Measurements from ENCODE around the gene ANKRD45.
"Not testable (repeated sequence)": the region's sequence is repeated elsewhere in the genome, so short reads cannot be mapped to it uniquely, and the experiment has no call there.

ANKRD45 gene

DNA sequence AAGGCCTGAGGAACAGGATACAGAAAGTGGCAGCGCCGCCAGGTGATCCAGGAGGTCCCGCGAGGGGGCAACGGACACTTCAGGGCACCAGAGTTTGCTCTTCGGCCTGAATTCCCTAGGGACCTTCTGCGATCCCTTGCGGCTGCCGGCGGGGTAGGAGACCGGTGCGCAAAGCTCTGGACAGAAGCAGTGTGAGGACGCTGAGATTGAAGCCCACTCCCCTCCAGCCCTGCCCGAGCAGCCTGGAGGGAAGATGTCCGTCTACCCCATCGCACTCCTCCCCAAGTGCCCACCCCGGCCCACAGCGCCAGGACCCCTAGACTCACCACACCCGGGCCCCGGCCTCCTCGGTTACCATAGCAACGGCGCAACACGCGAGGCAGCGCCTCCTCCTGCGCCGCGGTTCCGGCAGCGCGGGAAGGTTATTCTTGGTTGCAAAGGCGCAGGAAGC, at the start of gene ANKRD45:
Gene ANKRD45, minus strand, starts transcription at position 361 of the 451 bp plus-strand sequence. CDS start 10,433 bp downstream, outside the sequence.
- peak; percentile 23 for DNase-seq (ENCODE audit: low read depth)

- DNase-seq (ENCODE audit: low read depth), result no peak
Measured at GRCh38 chr1:173717238-173717637, 47.6 kb upstream of the ANKRD45 start.

DNA sequence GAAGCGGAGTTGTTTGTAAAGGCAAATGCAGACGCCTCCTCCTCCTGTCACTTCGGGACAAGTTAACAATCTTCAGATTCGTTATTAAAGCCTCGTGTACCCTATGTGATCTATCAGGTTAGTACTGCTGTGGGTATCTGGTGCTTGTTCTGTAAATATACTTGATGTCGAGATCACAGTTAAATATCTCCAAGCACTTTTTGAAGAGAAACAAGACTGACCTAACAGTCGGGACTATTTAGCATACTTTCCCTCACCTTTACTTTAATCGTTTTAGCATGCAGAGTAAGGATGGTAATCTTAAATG, 45.8 kb upstream of the ANKRD45 start:
- DNase-seq (ENCODE audit: low read depth), result no peak

GRCh38 chr1:173714759-173715537, 45.3 kb upstream of the ANKRD45 start, which contains the start of gene KLHL20:
Gene KLHL20, plus strand, starts transcription at chr1:173714981. Its CDS starts 1,063 bp downstream, at chr1:173716044.
- DNase-seq (ENCODE audit: low read depth), result peak; percentile 91

GRCh38 chr1:173714441-173714758, 44.7 kb upstream of the ANKRD45 start:
- DNase-seq (ENCODE audit: low read depth), result no peak

DNA sequence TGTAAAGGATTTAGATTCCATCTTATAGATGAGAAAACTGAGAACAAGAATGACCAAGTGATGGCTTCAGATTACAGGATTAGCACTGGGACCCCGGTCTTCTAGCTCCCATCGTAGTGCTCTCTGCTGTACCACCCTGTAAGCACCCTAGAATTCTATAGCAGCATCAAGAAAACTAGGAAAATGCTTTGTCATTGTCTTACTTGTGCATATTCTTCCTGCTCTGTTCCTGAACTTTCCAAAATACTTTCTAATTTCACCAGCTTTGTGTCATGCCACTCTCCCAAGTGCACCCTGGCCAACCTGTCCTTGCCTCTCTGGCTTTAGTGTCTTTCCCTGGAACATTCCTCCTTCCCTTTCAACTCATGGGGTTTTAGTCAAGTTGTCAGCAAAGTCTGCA, 39.1 kb upstream of the ANKRD45 start:
- no peak for DNase-seq (ENCODE audit: low read depth)

GRCh38 chr1:173705117-173705516, 35.5 kb upstream of the ANKRD45 start:
- no peak for DNase-seq (ENCODE audit: low read depth)

GRCh38 chr1:173702736-173703135, 33.1 kb upstream of the ANKRD45 start:
- no peak for DNase-seq (ENCODE audit: low read depth)

GRCh38 chr1:173701299-173701698, 31.6 kb upstream of the ANKRD45 start:
- not testable (repeated sequence) for DNase-seq (ENCODE audit: low read depth)

DNA sequence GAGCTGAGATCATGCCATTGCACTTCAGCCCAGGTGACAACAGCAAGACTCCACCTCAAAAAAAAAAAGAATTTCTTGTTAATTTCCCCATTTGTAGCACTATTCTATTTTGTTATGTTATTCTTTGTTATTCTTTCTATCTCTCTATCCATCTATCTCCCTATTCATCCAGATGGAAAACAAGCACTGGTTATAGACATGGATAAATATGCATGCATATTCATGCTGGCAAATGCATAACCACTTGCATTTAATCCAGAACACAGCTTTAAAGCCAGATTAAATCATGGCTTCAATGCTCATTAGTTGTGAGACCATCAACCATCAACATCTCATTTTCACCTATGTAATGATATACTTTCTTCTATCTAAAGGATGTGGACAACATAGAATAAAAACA, 23.6 kb upstream of the ANKRD45 start:
- DNase-seq (ENCODE audit: low read depth), result no peak

- DNase-seq (ENCODE audit: low read depth), result no peak
Measured at GRCh38 chr1:173688300-173688699, 18.6 kb upstream of the ANKRD45 start.

DNA sequence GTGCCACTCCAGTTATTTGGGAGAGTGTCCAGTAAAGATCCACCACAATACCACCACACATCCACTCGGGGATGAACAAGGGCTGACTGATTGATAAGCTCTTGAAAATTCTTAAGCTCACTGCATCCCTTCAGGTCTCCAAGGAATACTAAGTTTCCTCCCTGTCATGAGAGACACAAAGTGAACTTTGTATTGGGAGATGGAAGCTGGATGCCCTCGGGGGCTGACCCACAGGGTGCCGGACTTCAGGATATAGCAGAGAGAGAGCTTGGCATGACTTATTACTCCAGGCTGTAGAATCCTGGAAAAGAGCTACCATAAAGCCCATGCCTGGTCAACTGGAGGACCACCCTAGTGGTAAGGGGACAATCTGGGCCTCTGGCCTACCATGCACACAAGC, 15.5 kb upstream of the ANKRD45 start:
- DNase-seq (ENCODE audit: low read depth), result not testable (repeated sequence)

DNA sequence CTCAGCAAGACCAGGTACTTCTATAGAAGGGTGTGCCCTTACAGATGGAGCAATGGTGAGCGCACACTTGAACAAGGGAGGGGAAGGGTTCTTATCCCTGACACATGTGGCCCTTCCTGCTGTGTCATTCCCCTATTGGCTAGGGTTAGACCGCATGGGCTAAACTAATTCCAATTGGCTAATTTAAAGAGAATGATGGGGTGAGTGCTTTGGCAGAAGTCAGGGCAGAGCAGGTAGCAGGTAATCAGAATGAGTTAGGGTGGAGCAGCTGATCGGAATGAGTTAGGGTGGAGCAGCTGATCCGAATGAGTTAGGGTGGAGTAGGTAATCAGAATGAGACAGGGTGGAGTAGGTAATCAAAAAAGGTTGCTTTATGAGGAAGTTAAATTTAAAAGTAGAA, 14.2 kb upstream of the ANKRD45 start:
- DNase-seq (ENCODE audit: low read depth), result not testable (repeated sequence)

GRCh38 chr1:173682184-173682583, 12.5 kb upstream of the ANKRD45 start:
- peak; percentile 2 for DNase-seq (ENCODE audit: low read depth)

DNA sequence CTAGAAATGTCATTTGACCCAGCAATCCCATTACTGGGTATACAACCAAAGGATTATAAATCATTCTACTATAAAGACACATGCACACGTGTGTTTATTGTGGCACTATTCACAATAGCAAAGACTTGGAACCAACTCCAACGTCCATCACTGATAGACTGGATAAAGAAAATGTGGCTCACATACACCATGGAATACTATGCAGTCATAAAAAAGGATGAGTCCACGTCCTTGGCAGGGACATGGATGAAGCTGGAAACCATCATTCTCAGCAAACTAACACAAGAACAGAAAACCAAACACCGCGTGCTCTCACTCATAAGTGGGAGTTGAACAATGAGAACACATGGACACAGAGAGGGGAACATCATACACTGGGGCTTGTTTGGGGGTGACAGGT, 10.5 kb upstream of the ANKRD45 start:
- not testable (repeated sequence) for DNase-seq (ENCODE audit: low read depth)

- DNase-seq (ENCODE audit: low read depth), result not testable (repeated sequence)
Measured at GRCh38 chr1:173674496-173674895, 4.8 kb upstream of the ANKRD45 start.

DNA sequence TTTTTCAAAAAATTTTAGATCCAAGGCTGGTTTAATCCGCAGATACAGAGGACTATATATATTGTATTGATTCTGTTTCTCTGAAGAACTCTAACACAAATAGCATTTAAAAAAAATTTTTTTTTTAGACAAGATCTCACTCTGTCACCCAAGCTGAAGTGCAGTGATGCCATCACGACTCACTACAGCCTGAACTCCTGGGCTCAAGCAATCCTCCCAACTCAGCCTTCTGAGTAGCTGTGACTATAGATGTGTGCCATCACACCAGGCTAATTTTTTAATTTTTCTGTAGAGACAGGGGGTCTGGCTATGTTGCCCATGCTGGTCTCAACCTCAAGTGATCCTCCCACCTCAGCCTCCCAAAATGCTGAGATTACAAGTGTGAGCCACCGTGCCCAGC, 3.0 kb downstream of the ANKRD45 start:
- DNase-seq (ENCODE audit: low read depth), result no peak

DNA sequence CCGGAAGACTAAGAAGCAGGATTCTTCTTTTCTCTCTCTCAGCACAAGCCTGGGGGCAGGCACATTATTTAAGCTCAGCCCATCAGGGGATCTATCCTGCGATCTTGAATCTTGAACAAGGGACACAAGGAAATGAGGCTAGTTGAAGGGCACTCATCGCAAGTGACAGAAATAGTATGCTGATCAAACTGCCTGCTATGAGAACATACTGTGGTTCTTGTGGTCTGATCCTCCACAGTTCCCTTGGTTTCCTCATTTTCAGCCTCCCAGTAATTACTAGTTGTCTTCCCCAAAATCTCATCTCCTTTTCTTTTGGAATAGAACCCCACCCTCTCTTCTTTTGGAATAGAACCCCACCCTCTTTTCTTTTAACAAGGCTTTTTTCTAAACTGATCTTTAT, 6.5 kb downstream of the ANKRD45 start:
- no peak for DNase-seq (ENCODE audit: low read depth)

DNA sequence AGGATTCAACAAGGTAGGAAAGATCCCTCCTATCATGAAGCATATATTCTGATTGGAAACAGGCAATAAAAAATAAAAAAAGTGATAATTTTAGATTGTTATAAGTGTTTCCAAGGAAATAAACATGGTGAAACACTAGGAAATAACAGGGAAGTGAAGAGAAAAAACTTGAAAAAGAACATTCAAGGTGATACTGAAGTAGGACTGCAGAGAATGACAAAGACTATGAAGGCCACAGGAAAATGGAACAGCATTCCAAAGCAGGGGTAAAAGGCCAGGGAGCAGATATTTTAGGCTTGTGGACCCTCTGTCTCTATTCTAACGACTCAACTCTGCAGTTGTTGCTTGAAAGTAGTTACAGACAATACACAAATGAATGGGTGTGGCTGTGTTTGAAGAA, 7.9 kb downstream of the ANKRD45 start:
- DNase-seq (ENCODE audit: low read depth), result no peak

DNA sequence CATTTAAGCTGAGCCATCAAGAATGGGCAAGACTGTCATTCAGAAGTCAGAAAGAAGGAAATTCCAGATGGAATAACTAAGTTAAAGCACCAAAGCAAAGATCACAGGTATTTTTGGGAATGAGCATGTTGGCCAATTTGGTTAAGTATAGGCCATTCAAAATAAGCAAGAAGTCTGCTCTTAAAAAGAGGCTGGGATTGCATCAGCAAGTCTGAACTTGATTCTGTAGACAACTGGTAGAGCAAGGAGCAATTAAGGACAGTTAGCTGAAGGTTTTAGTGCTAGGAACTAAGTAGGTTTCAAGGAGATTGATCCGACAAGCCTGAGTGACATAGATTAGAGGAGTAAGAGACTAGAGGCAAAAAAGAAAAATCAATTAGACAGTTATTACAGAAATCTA, 8.4 kb downstream of the ANKRD45 start:
- DNase-seq (ENCODE audit: low read depth), result no peak

GRCh38 chr1:173660306-173660705, 9.3 kb downstream of the ANKRD45 start:
- no peak for DNase-seq (ENCODE audit: low read depth)

GRCh38 chr1:173648880-173649605, 20.6 kb downstream of the ANKRD45 start:
- DNase-seq (ENCODE audit: low read depth), result no peak

DNA sequence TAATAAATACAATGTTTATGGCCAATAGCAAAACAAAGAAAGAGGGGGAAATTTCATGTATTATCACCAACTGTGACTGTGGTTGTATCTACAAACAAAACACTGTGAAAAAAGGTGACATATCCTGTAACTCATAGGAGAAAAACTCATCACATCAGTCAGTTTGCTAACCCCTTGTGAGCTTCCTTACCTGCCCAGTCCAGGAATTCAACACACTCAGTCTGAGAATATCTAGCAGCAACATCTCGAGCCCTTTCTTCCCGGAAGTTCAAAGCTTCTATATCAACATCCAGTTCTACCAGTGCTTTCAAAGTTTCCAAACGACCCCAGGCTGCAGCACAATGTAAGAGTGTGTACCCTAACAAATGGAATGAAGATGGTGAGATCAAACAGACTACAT, 23.0 kb downstream of the ANKRD45 start:
- no peak for DNase-seq (ENCODE audit: low read depth)

Data from amniotic epithelial cell (primary cell).